ENCODE data around the gene COL25A1.

DNA sequence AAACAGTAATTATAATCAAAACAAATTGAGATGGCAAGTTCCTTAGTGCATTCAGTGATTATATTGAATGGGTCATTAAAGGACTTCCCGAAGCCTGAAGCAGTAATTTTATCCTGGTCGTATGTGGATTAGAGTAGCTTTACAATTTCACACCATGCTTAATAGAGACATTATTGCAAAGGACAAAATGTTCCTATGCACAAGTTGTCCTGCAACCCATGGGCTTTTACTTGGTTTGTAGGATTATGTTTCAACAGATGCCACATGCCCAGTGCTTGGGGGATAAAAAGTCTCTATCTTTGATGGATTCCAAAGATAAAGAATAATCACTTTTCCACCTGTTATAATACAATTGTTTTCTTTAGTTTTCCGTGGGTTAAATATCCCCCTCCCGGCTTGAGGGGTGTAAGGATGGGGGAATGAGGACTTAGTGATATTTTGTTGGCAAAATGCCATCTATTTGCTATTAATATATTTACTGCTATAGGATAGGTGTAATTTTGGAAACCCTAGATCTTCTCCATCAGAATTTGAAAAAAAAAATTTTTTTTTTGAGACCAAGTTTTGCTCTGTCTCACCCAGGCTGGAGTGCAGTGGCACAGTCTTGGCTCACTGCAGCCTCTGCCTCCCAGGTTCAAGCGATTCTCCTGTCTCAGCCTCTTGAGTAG lies 383.1 kb downstream of the COL25A1 start:
- TF ChIP-seq, protein P1, sequence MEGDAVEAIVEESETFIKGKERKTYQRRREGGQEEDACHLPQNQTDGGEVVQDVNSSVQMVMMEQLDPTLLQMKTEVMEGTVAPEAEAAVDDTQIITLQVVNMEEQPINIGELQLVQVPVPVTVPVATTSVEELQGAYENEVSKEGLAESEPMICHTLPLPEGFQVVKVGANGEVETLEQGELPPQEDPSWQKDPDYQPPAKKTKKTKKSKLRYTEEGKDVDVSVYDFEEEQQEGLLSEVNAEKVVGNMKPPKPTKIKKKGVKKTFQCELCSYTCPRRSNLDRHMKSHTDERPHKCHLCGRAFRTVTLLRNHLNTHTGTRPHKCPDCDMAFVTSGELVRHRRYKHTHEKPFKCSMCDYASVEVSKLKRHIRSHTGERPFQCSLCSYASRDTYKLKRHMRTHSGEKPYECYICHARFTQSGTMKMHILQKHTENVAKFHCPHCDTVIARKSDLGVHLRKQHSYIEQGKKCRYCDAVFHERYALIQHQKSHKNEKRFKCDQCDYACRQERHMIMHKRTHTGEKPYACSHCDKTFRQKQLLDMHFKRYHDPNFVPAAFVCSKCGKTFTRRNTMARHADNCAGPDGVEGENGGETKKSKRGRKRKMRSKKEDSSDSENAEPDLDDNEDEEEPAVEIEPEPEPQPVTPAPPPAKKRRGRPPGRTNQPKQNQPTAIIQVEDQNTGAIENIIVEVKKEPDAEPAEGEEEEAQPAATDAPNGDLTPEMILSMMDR (IDR thresholded peaks at IDR 0.05; ENCODE audit: extremely low read depth in 1 of 2, insufficient read depth in 1 of 2, low read depth in 1 of 2, low read length in 2 of 2), result no peak
- TF ChIP-seq EZH2 (IDR thresholded peaks at IDR 0.05; ENCODE audit: borderline replicate concordance, low read depth, low read length, severe bottlenecking) (no peak), POLR2AphosphoS5 (IDR thresholded peaks at IDR 0.05; ENCODE audit: insufficient read depth, low read depth, low read length) (no peak)
- TF ChIP-seq, protein P2, sequence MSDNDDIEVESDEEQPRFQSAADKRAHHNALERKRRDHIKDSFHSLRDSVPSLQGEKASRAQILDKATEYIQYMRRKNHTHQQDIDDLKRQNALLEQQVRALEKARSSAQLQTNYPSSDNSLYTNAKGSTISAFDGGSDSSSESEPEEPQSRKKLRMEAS (IDR thresholded peaks at IDR 0.05; ENCODE audit: insufficient read depth, insufficient read length), result no peak
